ENCODE measurements around the gene CSRNP3.

CSRNP3 gene

GRCh38 chr2:165450156-165450555 lies 19.3 kb upstream of the CSRNP3 start:
- no peak overlapping the region for H3K4me3 ChIP-seq
- DNase-seq (ENCODE audit: low spot score): no peak
- TF ChIP-seq CTCF (IDR thresholded peaks at IDR 0.05): no peak
- H3K27ac ChIP-seq: no peak overlapping the region

- DNase-seq (ENCODE audit: low spot score): no peak
- TF ChIP-seq CTCF (IDR thresholded peaks at IDR 0.05): no peak
- no peak overlapping the region for H3K27ac ChIP-seq
- H3K4me3 ChIP-seq: no peak overlapping the region
Observed at GRCh38 chr2:165452327-165452726, 17.2 kb upstream of the CSRNP3 start.

- no peak overlapping the region for H3K4me3 ChIP-seq
- TF ChIP-seq CTCF (IDR thresholded peaks at IDR 0.05): no peak
- no peak for DNase-seq (ENCODE audit: low spot score)
- no peak overlapping the region for H3K27ac ChIP-seq
Observed at GRCh38 chr2:165453561-165454094, 15.9 kb upstream of the CSRNP3 start.

GRCh38 chr2:165454905-165455304 lies 14.6 kb upstream of the CSRNP3 start:
- Histone ChIP-seq H3K4me3 (no peak overlapping the region), H3K27ac (no peak overlapping the region)
- no peak for TF ChIP-seq CTCF (IDR thresholded peaks at IDR 0.05)
- DNase-seq (ENCODE audit: low spot score): no peak

DNA sequence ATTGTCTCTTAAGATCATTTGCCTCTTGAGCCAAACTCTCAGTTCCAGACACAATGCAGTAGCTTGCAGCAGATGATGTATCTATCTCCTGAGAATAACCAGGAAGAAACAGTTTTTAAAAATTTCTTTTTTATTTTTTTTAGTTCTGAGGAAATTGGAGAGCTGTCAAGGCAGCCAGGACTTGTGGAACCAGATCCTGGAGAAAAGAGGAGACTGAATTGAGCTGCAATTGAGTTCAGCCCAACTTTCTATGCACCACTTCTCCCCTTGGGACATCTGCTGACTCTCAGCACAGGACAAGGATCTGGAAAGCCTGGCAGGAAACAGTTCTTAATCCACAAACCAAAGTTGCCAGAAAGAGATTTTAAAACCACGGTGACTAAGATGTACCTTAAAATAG lies 13.5 kb upstream of the CSRNP3 start:
- Histone ChIP-seq H3K4me3 (no peak overlapping the region), H3K27ac (no peak overlapping the region)
- no peak for TF ChIP-seq CTCF (IDR thresholded peaks at IDR 0.05)
- DNase-seq (ENCODE audit: low spot score): no peak

DNA sequence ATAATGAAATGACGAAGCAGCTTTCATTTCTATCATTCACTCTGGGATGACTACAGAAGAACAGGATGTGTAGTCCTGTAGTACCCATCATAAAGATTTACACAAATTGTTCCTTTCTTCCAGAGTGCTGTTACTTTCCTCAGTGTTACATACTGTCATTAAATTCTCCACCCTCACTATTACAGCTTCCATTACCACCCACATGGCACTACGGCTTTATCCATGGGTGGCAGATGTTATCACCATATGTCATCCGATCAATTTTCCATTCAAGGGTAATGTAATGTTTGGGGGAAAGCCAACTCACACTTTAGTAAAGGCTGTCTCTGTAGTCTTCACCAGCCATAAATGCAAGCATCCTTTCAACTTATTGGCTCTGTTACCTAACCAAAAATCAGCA lies 7.1 kb upstream of the CSRNP3 start:
- TF ChIP-seq CTCF (IDR thresholded peaks at IDR 0.05): no peak
- Histone ChIP-seq H3K4me3 (no peak overlapping the region), H3K27ac (no peak overlapping the region)
- DNase-seq (ENCODE audit: low spot score): no peak

- no peak for TF ChIP-seq CTCF (IDR thresholded peaks at IDR 0.05)
- no peak for DNase-seq (ENCODE audit: low spot score)
- Histone ChIP-seq H3K4me3 (no peak overlapping the region), H3K27ac (no peak overlapping the region)
Observed at GRCh38 chr2:165466386-165466785, 3.1 kb upstream of the CSRNP3 start.
